Fibroblast of lung (primary cell): Measurements from ENCODE around the gene YPEL4.

ENCODE experiments used
- EZH2 ChIP-seq: IDR thresholded peaks from 2 replicates; pipeline ENCODE4 v1.5.1; 2012; ENCODE audit warnings: low read length, control low read depth, mild to moderate bottlenecking; ENCODE audit errors: missing control alignments
- TF ChIP-seq, protein P1 (sequence below), 2 donors: IDR thresholded peaks in 1 of 2; conservative IDR thresholded peaks in 1 of 2; 1 replicate in 1 of 2; 2 replicates in 1 of 2; pipeline ENCODE4 v1.5.1; 2011 to 2012; ENCODE audit warnings: low read length in 2 of 2, control low read depth in 1 of 2, inconsistent platforms in 1 of 2, low read depth in 1 of 2, mild to moderate bottlenecking in 1 of 2

DNA sequence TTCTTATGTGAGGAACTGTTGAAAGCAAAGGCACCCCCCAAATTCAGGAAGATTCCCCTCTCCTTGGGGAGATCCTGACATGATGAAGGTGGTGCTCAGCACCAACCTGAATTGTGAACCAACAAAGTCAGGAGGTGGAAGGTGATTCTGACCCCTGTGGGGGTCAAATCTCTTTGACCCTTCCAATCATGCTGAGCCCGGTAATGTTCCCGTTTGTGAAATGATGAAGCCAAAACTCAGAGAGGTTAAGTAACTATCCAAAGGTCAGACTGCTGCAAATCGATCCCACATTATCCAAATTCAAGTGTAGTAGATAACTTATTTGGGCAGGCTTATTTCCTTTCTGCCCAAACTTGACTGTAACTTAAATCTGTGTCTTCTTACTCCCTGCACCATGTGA lies 33.1 kb downstream of the YPEL4 start:
- TF ChIP-seq, protein P1, sequence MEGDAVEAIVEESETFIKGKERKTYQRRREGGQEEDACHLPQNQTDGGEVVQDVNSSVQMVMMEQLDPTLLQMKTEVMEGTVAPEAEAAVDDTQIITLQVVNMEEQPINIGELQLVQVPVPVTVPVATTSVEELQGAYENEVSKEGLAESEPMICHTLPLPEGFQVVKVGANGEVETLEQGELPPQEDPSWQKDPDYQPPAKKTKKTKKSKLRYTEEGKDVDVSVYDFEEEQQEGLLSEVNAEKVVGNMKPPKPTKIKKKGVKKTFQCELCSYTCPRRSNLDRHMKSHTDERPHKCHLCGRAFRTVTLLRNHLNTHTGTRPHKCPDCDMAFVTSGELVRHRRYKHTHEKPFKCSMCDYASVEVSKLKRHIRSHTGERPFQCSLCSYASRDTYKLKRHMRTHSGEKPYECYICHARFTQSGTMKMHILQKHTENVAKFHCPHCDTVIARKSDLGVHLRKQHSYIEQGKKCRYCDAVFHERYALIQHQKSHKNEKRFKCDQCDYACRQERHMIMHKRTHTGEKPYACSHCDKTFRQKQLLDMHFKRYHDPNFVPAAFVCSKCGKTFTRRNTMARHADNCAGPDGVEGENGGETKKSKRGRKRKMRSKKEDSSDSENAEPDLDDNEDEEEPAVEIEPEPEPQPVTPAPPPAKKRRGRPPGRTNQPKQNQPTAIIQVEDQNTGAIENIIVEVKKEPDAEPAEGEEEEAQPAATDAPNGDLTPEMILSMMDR (conservative IDR thresholded peaks at IDR 0.05 in 1 of 2, IDR thresholded peaks at IDR 0.05 in 1 of 2; ENCODE audit: low read depth in 1 of 2, low read length in 2 of 2): no peak
- no peak for TF ChIP-seq EZH2
